Lower leg skin (tissue), 4 donors: ENCODE measurements around the gene PIK3R1. TPM values are rescaled to one million over a fixed set of nuclear protein-coding genes. Genes with fewer than 3 reads are reported as not detected.

ENCODE experiments used
- DNase-seq, 2 donors: peaks; one replicate each; pipeline ENCODE4 v3.0.0-alpha.2; 2019; ENCODE audit warnings: low spot score in 2 of 2
- H3K4me3 ChIP-seq: fragments of 200-600 bp; sonication (generic); 2 replicates; pipeline ENCODE4 v1.5.1; 2017; ENCODE audit warnings: mild to moderate bottlenecking, low read depth; ENCODE audit not compliant: poor library complexity, severe bottlenecking
- POLR2A ChIP-seq, 2 donors: fragments of 450-650 bp; IDR thresholded peaks; one replicate each; pipeline ENCODE4 v1.6.1; 2016 to 2017; ENCODE audit warnings: antibody characterized with exemption in 2 of 2, mild to moderate bottlenecking in 1 of 2, moderate library complexity in 1 of 2
- WGBS, 2 donors: methylation state at CpG; one replicate each; pipeline ENCODE4 v1.1.5; 2018; 5-methylcytosine and 5-hydroxymethylcytosine counted together
- intact Hi-C: fragments of 100-400 bp; cut with DNase I; formaldehyde crosslinking; loops from one replicate; pipeline ENCODE4 v1.15.0; 2023; ENCODE audit warnings: low total_unique reads
- total RNA-seq, 4 donors: library from RNA; depleted of rRNA; stranded (reverse); fragments of >200 nt; gene quantifications; one replicate each; pipeline ENCODE4 v1.1.0, GENCODE V29; 2016
- TF ChIP-seq, protein P1 (sequence below), 3 donors: fragments of 450-650 bp; IDR thresholded peaks; one replicate each; pipeline ENCODE4 v1.5.1; 2016; ENCODE audit warnings: antibody characterized with exemption in 3 of 3, mild to moderate bottlenecking in 3 of 3, moderate library complexity in 2 of 3

PIK3R1 gene
- total RNA-seq, 4 donors from 2014 or later: 102 to 245 (median 137) TPM

DNA sequence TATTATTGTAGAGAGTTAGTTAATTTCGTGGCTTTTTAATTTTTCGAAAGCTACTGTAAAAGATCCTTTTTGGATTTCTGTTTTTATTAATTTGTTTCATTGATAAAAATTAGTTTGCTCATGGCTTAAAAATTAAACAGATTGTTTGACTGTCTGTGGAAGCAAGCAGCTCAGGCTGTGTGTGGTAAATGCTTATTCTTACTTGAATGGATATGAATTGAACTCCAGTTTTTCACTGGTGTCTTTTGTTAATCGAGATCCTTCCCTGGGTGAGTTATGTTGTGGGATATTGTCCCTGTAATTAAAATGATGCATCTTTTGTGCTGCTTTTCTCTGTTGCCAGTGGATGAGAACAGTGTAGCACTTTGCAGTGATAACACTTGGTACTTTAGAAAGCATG lies 75.3 kb downstream of the PIK3R1 start:
- no peak overlapping the region for H3K4me3 ChIP-seq
- intact Hi-C loops: no loop called here
- TF ChIP-seq, protein P1, sequence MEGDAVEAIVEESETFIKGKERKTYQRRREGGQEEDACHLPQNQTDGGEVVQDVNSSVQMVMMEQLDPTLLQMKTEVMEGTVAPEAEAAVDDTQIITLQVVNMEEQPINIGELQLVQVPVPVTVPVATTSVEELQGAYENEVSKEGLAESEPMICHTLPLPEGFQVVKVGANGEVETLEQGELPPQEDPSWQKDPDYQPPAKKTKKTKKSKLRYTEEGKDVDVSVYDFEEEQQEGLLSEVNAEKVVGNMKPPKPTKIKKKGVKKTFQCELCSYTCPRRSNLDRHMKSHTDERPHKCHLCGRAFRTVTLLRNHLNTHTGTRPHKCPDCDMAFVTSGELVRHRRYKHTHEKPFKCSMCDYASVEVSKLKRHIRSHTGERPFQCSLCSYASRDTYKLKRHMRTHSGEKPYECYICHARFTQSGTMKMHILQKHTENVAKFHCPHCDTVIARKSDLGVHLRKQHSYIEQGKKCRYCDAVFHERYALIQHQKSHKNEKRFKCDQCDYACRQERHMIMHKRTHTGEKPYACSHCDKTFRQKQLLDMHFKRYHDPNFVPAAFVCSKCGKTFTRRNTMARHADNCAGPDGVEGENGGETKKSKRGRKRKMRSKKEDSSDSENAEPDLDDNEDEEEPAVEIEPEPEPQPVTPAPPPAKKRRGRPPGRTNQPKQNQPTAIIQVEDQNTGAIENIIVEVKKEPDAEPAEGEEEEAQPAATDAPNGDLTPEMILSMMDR (IDR thresholded peaks at IDR 0.05): no peak
- no peak for TF ChIP-seq POLR2A (IDR thresholded peaks at IDR 0.05)
- no peak for DNase-seq
- WGBS, 2 donors: 68% methylated on average over 3 of the region's 3 CpGs

DNA sequence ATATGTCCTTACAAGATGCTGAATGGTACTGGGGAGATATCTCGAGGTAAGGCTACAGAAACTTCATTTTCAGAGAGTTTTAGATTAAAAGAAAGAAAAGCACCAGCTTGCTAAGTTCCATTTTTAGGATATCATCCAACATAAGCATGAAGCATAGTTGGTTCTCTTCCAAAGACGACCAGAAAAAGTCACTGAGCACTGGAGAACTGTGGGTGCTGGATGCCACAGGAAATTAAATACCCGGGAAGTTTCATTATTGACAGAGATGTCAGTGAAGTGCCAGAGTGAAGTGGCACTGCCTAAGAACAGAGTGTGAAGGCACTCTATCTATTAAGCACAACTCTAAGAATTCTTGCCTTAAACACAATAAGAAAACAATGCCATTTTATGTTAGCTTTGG lies 76.8 kb downstream of the PIK3R1 start:
- no peak overlapping the region for H3K4me3 ChIP-seq
- no peak for DNase-seq
- intact Hi-C loops: no loop called here
- 32 to 41% methylated on average over 3 of the region's 3 CpGs for WGBS, 2 donors
- no peak for TF ChIP-seq POLR2A (IDR thresholded peaks at IDR 0.05)
- TF ChIP-seq, protein P1 (IDR thresholded peaks at IDR 0.05): no peak

DNA sequence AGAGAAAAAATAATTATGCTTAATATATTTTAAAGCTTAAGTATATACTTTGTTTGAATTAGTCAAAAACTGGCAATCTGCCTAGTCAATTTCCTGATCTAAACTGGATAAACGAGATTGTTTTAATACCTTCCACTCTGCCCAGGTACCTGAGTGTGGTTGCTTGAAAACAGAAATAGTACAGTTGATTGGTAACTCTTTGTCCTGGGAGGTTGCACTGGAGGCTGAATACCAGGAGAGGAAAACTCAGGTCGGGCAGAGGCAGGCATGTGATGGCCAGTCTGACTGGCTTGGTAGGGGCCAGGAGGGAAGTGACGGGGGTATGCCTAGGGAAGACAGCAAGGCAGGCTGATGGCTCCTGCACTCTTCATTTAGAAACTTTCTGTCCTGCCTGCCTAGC lies 80.2 kb downstream of the PIK3R1 start:
- no peak for TF ChIP-seq POLR2A (IDR thresholded peaks at IDR 0.05)
- TF ChIP-seq, protein P1 (IDR thresholded peaks at IDR 0.05): no peak
- no peak overlapping the region for H3K4me3 ChIP-seq
- WGBS, 2 donors: 42 to 58% methylated on average over 3 of the region's 3 CpGs
- no peak for DNase-seq
- intact Hi-C loops: no loop called here

DNA sequence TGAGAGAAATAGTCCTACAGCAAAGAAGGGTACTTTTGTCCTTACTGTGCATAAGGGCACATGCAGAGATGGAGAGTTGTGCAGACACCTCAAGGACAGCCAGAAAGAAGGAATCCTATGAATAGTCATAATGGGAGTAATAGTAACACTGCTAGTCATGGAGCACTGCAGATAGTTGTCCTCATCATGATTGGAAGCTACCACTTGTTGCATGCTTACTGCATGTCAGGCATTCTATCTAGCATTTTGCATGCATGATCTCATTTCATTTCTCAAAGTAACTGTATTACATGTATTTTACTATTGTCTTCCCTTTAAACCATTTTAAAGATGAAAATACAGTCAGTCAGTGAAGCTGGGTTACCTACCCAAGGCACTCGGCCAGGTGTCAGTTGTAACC lies 81.3 kb downstream of the PIK3R1 start:
- intact Hi-C loops: no loop called here
- DNase-seq: no peak
- H3K4me3 ChIP-seq: no peak overlapping the region
- 77 to 84% methylated on average over 1 of the region's 1 CpG for WGBS, 2 donors
- TF ChIP-seq, protein P1 (IDR thresholded peaks at IDR 0.05): no peak
- no peak for TF ChIP-seq POLR2A (IDR thresholded peaks at IDR 0.05)

DNA sequence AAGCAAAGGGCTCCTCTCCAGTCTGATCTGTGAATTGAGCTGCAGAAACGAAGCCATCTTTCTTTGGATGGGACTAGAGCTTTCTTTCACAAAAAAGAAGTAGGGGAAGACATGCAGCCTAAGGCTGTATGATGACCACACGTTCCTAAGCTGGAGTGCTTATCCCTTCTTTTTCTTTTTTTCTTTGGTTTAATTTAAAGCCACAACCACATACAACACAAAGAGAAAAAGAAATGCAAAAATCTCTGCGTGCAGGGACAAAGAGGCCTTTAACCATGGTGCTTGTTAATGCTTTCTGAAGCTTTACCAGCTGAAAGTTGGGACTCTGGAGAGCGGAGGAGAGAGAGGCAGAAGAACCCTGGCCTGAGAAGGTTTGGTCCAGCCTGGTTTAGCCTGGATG lies 82.1 kb downstream of the PIK3R1 start:
- intact Hi-C loops: no loop called here
- no peak for DNase-seq
- no peak for TF ChIP-seq POLR2A (IDR thresholded peaks at IDR 0.05)
- TF ChIP-seq, protein P1 (IDR thresholded peaks at IDR 0.05): no peak
- no peak overlapping the region for H3K4me3 ChIP-seq
- 78 to 81% methylated on average over 4 of the region's 4 CpGs for WGBS, 2 donors

DNA sequence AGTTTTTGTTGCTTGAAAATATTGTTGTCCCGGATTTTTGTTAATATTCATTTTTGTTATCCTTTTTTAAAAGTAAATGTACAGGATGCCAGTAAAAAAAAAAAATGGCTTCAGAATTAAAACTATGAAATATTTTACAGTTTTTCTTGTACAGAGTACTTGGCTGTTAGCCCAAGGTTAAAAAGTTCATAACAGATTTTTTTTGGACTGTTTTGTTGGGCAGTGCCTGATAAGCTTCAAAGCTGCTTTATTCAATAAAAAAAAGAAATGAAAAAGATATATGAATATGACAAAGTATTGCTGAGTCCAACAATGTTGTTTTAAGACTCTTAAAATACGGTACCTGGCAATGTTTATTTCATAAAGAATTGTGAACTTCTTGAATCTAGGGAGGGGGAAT lies 82.9 kb downstream of the PIK3R1 start:
- DNase-seq: no peak
- intact Hi-C loops: no loop called here
- no peak overlapping the region for H3K4me3 ChIP-seq
- WGBS, 2 donors: 80 to 86% methylated on average over 2 of the region's 2 CpGs
- TF ChIP-seq POLR2A (IDR thresholded peaks at IDR 0.05): no peak
